Endodermal cell (in vitro differentiated cells): ENCODE data around the gene KIAA0513. TPM values are rescaled to one million over a fixed set of nuclear protein-coding genes. Genes with fewer than 3 reads are reported as not detected.
"Not testable (repeated sequence)": the region's sequence is repeated elsewhere in the genome, so short reads cannot be mapped to it uniquely, and the experiment has no call there.

ENCODE experiments used
- DNase-seq: peaks from one replicate; pipeline ENCODE4 v3.0.0-alpha.2; 2017
- H3K27ac ChIP-seq: 2 replicates; pipeline ENCODE4 v1.5.1; 2013; ENCODE audit warnings: mild to moderate bottlenecking, low read depth, low read length, moderate library complexity
- H3K27me3 ChIP-seq: 2 replicates; pipeline ENCODE4 v1.6.1; 2013; ENCODE audit warnings: mild to moderate bottlenecking, low read length, moderate library complexity; ENCODE audit not compliant: insufficient read depth, control insufficient read depth, poor library complexity, severe bottlenecking
- H3K36me3 ChIP-seq: 2 replicates; pipeline ENCODE4 v1.7.0; 2013; ENCODE audit warnings: mild to moderate bottlenecking, low read length, moderate library complexity; ENCODE audit not compliant: control insufficient read depth, insufficient read depth
- H3K4me1 ChIP-seq: one replicate; pipeline ENCODE4 v1.7.0; 2013; ENCODE audit warnings: low read length; ENCODE audit not compliant: control insufficient read depth, insufficient read depth
- H3K4me3 ChIP-seq: 2 replicates; pipeline ENCODE4 v1.5.1; 2013; ENCODE audit warnings: mild to moderate bottlenecking, low read length, moderate library complexity
- H3K9ac ChIP-seq: 2 replicates; pipeline ENCODE4 v1.6.1; 2013; ENCODE audit warnings: mild to moderate bottlenecking, low read length, moderate library complexity; ENCODE audit not compliant: poor library complexity, severe bottlenecking; ENCODE audit errors: extremely low read depth
- H3K9me3 ChIP-seq: 2 replicates; pipeline ENCODE4 v1.6.1; 2013; ENCODE audit warnings: mild to moderate bottlenecking, low read length, moderate library complexity; ENCODE audit not compliant: control insufficient read depth
- H3K27ac Mint-ChIP-seq: 2 replicates; pipeline ENCODE4 v1.8.0; 2020; ENCODE audit warnings: mixed read lengths
- H3K27me3 Mint-ChIP-seq: 2 replicates; pipeline ENCODE4 v1.8.0; 2021; ENCODE audit warnings: mild to moderate bottlenecking, mixed read lengths; ENCODE audit not compliant: insufficient read depth
- H3K36me3 Mint-ChIP-seq: 2 replicates; pipeline ENCODE4 v1.8.0; 2020; ENCODE audit warnings: low read depth, mixed read lengths
- H3K4me1 Mint-ChIP-seq: 2 replicates; pipeline ENCODE4 v1.8.0; 2020; ENCODE audit warnings: mixed read lengths
- H3K4me3 Mint-ChIP-seq: 2 replicates; pipeline ENCODE4 v1.8.0; 2020; ENCODE audit warnings: mild to moderate bottlenecking, moderate library complexity, mixed read lengths
- H3K9me3 Mint-ChIP-seq: 2 replicates; pipeline ENCODE4 v1.8.0; 2020; ENCODE audit warnings: mild to moderate bottlenecking, mixed read lengths
- CTCF ChIP-seq: fragments of 200-600 bp; sonication (generic); conservative IDR thresholded peaks from 2 replicates; pipeline ENCODE4 v1.5.0; 2021; ENCODE audit warnings: antibody characterized with exemption, mild to moderate bottlenecking
- WGBS, 2 experiments: methylation state at CpG; one replicate each; pipeline versions ENCODE4 v1.1.5 to v1.1.7; 2013; ENCODE audit warnings: missing lambda C conversion rate in 2 of 2, mixed read lengths in 1 of 2; ENCODE audit not compliant: insufficient coverage in 1 of 2, insufficient read length in 1 of 2; 5-methylcytosine and 5-hydroxymethylcytosine counted together
- total RNA-seq, 2 donors: library from RNA; stranded (reverse); fragmentation: NEBNext Ultra II Directional in 1 of 2; extraction: Animal tissue kit (Norgen Biotek cat#: 25700) in 1 of 2; gene quantifications; 2 replicates in 1 of 2; 3 replicates in 1 of 2; pipeline ENCODE4 v1.2.1, GENCODE V29; 2021

The KIAA0513 gene
- total RNA-seq, 2 donors from 2014 or later = 9.2 to 16.0 TPM

DNA sequence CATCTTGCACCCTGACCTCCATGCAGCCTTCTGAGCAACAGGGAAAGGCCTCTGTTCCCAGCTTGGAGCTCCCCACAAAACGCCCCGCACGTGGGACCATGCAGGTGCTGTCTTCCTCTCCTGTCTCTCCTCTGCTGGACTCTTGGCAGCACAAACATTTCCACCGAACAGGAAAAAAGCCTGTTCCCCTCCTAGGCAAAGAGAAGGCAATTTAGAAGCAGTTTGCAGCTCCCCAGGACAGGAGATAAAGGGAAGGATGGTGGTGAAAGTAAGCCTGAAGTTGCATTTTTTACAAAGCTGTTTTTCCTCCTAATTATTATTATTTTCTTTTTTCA, 92.4 kb downstream of the KIAA0513 start:
- Mint-ChIP-seq H3K4me1 (peaks cover 6% of the 10 kb centered on the region), H3K36me3 (no peaks in the 10 kb centered on the region), H3K27ac (no peak overlapping the region), H3K27me3 (no peaks in the 10 kb centered on the region), H3K4me3 (no peak overlapping the region), H3K9me3 (no peaks in the 10 kb centered on the region)
- Histone ChIP-seq H3K36me3 (no peaks in the 10 kb centered on the region), H3K27ac (no peak overlapping the region), H3K9ac (no peak overlapping the region), H3K9me3 (peaks cover 6% of the 10 kb centered on the region), H3K4me1 (peaks cover 3% of the 10 kb centered on the region), H3K4me3 (no peak overlapping the region), H3K27me3 (no peaks in the 10 kb centered on the region)
- TF ChIP-seq CTCF = no peak
- DNase-seq = no peak
- 73 to 94% methylated on average over 3 to 4 of the region's 4 CpGs for WGBS, 2 experiments

DNA sequence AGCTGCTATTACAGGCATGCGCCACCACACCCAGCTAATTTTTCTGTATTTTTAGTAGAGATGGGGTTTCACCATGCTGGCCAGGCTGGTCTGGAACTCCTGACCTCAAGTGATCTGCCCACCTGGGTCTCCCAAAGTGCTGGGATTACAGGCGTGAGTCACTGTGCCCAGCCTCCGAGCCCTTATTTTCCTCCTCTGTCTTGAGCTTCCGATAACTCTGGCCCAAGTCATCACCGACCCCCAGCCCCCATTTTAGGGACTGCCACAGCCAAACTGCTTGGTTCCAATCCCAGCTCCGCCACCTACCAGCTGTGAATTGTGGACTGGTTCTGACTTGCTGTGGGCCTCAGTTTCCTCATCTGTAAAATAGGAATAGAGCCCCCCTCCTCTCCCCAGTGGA, 95.8 kb downstream of the KIAA0513 start:
- H3K4me3 Mint-ChIP-seq, H3K9me3 ChIP-seq, H3K27ac Mint-ChIP-seq, H3K4me3 ChIP-seq, H3K36me3 ChIP-seq, H3K9me3 Mint-ChIP-seq, H3K36me3 Mint-ChIP-seq, H3K4me1 ChIP-seq, H3K27me3 Mint-ChIP-seq, DNase-seq, H3K27me3 ChIP-seq, H3K27ac ChIP-seq, H3K9ac ChIP-seq: not testable (repeated sequence)
- H3K4me1 Mint-ChIP-seq = peaks cover 11% of the 10 kb centered on the region
- 89 to 93% methylated on average over 5 to 6 of the region's 6 CpGs for WGBS, 2 experiments

GRCh38 chr16:85123891-85124635, 96.5 kb downstream of the KIAA0513 start:
- H3K4me3 Mint-ChIP-seq = no peak overlapping the region
- 80% methylated on average over 22 to 34 of the region's 34 CpGs for WGBS, 2 experiments
- no peaks in the 10 kb centered on the region for H3K36me3 Mint-ChIP-seq
- no peaks in the 10 kb centered on the region for H3K9me3 ChIP-seq
- no peaks in the 10 kb centered on the region for H3K27me3 Mint-ChIP-seq
- TF ChIP-seq CTCF = no peak
- H3K27me3 ChIP-seq = no peaks in the 10 kb centered on the region
- H3K27ac Mint-ChIP-seq = no peak overlapping the region
- no peak overlapping the region for H3K4me3 ChIP-seq
- peaks cover 3% of the 10 kb centered on the region for H3K4me1 ChIP-seq
- H3K36me3 ChIP-seq = no peaks in the 10 kb centered on the region
- no peaks in the 10 kb centered on the region for H3K9me3 Mint-ChIP-seq
- H3K4me1 Mint-ChIP-seq = peaks cover 11% of the 10 kb centered on the region
- DNase-seq = peak; percentile 78
- no peak overlapping the region for H3K27ac ChIP-seq
- H3K9ac ChIP-seq = no peak overlapping the region
